ENCODE results near the gene ASXL3.

DNA sequence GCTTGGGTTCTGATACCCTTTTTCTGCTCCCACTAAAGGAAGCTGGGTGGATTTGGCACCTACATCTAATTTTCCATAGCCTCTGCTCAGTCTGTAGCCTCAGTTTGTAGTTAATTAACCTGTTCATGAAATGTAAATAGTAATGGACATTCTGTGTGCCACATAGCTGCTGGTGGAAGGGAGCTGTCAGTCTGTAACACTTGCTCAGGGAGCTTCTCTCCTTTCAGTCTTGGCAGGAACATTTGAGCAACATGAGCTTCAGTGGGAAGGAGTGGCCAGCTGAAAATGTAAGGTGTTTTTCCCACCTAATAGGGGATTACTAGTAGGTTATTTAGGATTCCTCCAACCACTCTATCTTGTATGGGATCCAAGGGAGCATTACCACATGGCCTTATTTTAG is 203.4 kb downstream of the ASXL3 start:
- TF ChIP-seq MXI1 (conservative IDR thresholded peaks at IDR 0.05; ENCODE audit: poor library complexity, severe bottlenecking) (no peak), POLR2AphosphoS5 (IDR thresholded peaks at IDR 0.05) (no peak), EP300 (conservative IDR thresholded peaks at IDR 0.05; ENCODE audit: poor library complexity, severe bottlenecking) (no peak), SMC3 (conservative IDR thresholded peaks at IDR 0.05; ENCODE audit: poor library complexity) (no peak), CTCF (IDR thresholded peaks at IDR 0.05; ENCODE audit: poor library complexity, severe bottlenecking) (no peak), RAD21 (conservative IDR thresholded peaks at IDR 0.05) (no peak), EZH2 (IDR thresholded peaks at IDR 0.05; ENCODE audit: borderline replicate concordance, insufficient read depth, low read length, poor library complexity, severe bottlenecking) (no peak), TAF1 (IDR thresholded peaks at IDR 0.05; ENCODE audit: low read depth) (no peak)
- TF ChIP-seq, protein P1, sequence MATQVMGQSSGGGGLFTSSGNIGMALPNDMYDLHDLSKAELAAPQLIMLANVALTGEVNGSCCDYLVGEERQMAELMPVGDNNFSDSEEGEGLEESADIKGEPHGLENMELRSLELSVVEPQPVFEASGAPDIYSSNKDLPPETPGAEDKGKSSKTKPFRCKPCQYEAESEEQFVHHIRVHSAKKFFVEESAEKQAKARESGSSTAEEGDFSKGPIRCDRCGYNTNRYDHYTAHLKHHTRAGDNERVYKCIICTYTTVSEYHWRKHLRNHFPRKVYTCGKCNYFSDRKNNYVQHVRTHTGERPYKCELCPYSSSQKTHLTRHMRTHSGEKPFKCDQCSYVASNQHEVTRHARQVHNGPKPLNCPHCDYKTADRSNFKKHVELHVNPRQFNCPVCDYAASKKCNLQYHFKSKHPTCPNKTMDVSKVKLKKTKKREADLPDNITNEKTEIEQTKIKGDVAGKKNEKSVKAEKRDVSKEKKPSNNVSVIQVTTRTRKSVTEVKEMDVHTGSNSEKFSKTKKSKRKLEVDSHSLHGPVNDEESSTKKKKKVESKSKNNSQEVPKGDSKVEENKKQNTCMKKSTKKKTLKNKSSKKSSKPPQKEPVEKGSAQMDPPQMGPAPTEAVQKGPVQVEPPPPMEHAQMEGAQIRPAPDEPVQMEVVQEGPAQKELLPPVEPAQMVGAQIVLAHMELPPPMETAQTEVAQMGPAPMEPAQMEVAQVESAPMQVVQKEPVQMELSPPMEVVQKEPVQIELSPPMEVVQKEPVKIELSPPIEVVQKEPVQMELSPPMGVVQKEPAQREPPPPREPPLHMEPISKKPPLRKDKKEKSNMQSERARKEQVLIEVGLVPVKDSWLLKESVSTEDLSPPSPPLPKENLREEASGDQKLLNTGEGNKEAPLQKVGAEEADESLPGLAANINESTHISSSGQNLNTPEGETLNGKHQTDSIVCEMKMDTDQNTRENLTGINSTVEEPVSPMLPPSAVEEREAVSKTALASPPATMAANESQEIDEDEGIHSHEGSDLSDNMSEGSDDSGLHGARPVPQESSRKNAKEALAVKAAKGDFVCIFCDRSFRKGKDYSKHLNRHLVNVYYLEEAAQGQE (IDR thresholded peaks at IDR 0.05; ENCODE audit: borderline replicate concordance): no peak

All from neural cell (in vitro differentiated cells).